ENCODE measurements around the gene SCN9A.
A peak's percentile ranks its signal among the peaks of the same experiment; 100 is the strongest.

The SCN9A gene

DNA sequence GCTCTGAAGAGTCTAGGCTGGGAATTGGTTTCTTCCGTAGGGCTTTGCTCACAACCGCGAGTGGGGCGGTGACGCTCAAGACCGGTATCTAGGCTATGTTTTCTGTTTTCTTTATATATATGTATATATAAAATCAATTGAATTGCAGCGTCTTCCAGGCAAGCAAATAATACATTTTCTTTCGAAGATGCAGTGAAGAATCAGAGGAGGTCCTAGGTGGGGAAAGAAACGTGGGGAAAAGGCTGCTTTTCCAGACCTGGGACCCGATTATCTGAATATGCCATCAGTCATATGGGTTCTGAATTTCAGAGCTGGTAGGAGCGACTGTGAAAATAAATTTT is 714 bp upstream of the SCN9A start:
- Histone ChIP-seq H2AFZ (ENCODE audit: insufficient read depth, low read length, poor library complexity) (peak overlapping the region; percentile 5), H2BK120ac (ENCODE audit: insufficient read depth, low read length, poor library complexity) (no peak overlapping the region), H3K27me3 (ENCODE audit: insufficient read depth, low read length) (no peaks in the 10 kb centered on the region)

DNA sequence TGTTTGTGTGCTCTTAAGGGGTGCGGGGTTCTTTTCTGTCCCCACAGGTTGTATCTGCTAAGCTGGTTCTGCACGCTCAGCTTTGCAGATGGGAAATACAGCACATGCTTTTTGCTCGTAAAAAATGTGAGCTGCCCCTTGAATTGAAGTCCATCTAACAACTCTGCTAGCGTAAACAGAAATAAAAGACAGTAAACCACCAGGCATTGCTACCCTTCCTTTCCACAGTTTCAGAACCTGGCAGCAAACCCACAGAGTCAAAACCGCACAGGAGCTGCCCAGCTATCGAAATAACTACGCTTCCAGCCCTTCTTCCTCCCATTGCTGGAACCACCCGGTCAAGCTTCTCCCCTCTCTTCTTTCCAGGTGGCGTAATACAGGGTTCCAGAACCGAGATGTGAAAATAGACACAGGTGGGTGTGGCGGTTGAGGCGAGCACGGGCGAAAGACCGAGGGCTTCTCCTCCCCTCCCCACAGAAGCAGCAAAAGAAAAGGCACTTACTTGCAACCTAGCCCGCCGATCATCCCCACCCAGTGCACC is 479 bp downstream of the SCN9A start:
- WGBS (ENCODE audit: extremely low coverage, insufficient coverage, insufficient read length): no CpG with 5 or more reads among the region's 17 CpGs
- no peak overlapping the region for H4K91ac ChIP-seq (ENCODE audit: low read depth, low read length)
- peak overlapping the region; percentile 71 for H3K4me3 ChIP-seq (ENCODE audit: low read depth, low read length)
- no peak overlapping the region for H3K23ac ChIP-seq (ENCODE audit: low read length)
- no peak overlapping the region for H3K4ac ChIP-seq (ENCODE audit: low read depth, low read length)
- H3K79me2 ChIP-seq (ENCODE audit: control insufficient read depth, insufficient read depth, low read length, poor library complexity): no peaks in the 10 kb centered on the region
- H2BK5ac ChIP-seq (ENCODE audit: low read depth, low read length, poor library complexity): no peak overlapping the region
- H3K14ac ChIP-seq (ENCODE audit: low read length): no peak overlapping the region
- H3K18ac ChIP-seq (ENCODE audit: low read length): no peak overlapping the region
- peak overlapping the region; percentile 48 for H3K9ac ChIP-seq (ENCODE audit: low read length)
- no peaks in the 10 kb centered on the region for H3K36me3 ChIP-seq (ENCODE audit: control insufficient read depth in 1 of 2, insufficient read depth in 2 of 2, low read length in 2 of 2)
- H4K8ac ChIP-seq (ENCODE audit: low read depth, low read length): no peak overlapping the region
- H3K27me3 ChIP-seq (ENCODE audit: insufficient read depth, low read length): no peaks in the 10 kb centered on the region
- H3K4me1 ChIP-seq (ENCODE audit: control insufficient read depth in 1 of 2, insufficient read depth in 2 of 2, low read length in 2 of 2): peaks cover 0 to 6% of the 10 kb centered on the region in 2 experiments
- H3K9me3 ChIP-seq (ENCODE audit: insufficient read depth, low read depth, low read length): no peaks in the 10 kb centered on the region
- no peak overlapping the region for H4K12ac ChIP-seq (ENCODE audit: low read depth, low read length)
- DNase-seq: no peak
- H3K4me2 ChIP-seq (ENCODE audit: low read length): peak overlapping the region; percentile 97
- no peak overlapping the region for H2AK5ac ChIP-seq (ENCODE audit: low read length)
- no peak overlapping the region for H3K27ac ChIP-seq (ENCODE audit: low read depth, low read length)
- no peak overlapping the region for H2BK12ac ChIP-seq (ENCODE audit: low read length)
- H2BK120ac ChIP-seq (ENCODE audit: insufficient read depth, low read length, poor library complexity): no peak overlapping the region
- no peaks in the 10 kb centered on the region for H3K79me1 ChIP-seq (ENCODE audit: low read length)
- peak overlapping the region; percentile 38 for H2AFZ ChIP-seq (ENCODE audit: insufficient read depth, low read length, poor library complexity)

More for the DNA sequence above, 714 bp upstream of the SCN9A start:
- H3K4ac ChIP-seq (ENCODE audit: low read depth, low read length): no peak overlapping the region
- no peaks in the 10 kb centered on the region for H3K36me3 ChIP-seq (ENCODE audit: control insufficient read depth in 1 of 2, insufficient read depth in 2 of 2, low read length in 2 of 2)
- no peak overlapping the region for H4K12ac ChIP-seq (ENCODE audit: low read depth, low read length)
- peak in 1 of 2 donors; percentile 13 for DNase-seq
- no peak overlapping the region for H3K23ac ChIP-seq (ENCODE audit: low read length)
- no peak overlapping the region for H3K27ac ChIP-seq (ENCODE audit: low read depth, low read length)
- no peak overlapping the region for H2BK5ac ChIP-seq (ENCODE audit: low read depth, low read length, poor library complexity)
- no peak overlapping the region for H3K14ac ChIP-seq (ENCODE audit: low read length)
- no peak overlapping the region for H2BK12ac ChIP-seq (ENCODE audit: low read length)
- no CpG with 5 or more reads among the region's 11 CpGs for WGBS (ENCODE audit: extremely low coverage, insufficient coverage, insufficient read length)
- H3K18ac ChIP-seq (ENCODE audit: low read length): no peak overlapping the region
- no peaks in the 10 kb centered on the region for H3K79me2 ChIP-seq (ENCODE audit: control insufficient read depth, insufficient read depth, low read length, poor library complexity)
- H3K9ac ChIP-seq (ENCODE audit: low read length): no peak overlapping the region
- H4K91ac ChIP-seq (ENCODE audit: low read depth, low read length): no peak overlapping the region
- peak overlapping the region; percentile 97 for H3K4me2 ChIP-seq (ENCODE audit: low read length)
- no peak overlapping the region for H3K4me3 ChIP-seq (ENCODE audit: low read depth, low read length)
- peaks cover 0 to 6% of the 10 kb centered on the region in 2 experiments for H3K4me1 ChIP-seq (ENCODE audit: control insufficient read depth in 1 of 2, insufficient read depth in 2 of 2, low read length in 2 of 2)
- H2AK5ac ChIP-seq (ENCODE audit: low read length): no peak overlapping the region
- no peak overlapping the region for H4K8ac ChIP-seq (ENCODE audit: low read depth, low read length)
- H3K9me3 ChIP-seq (ENCODE audit: insufficient read depth, low read depth, low read length): no peaks in the 10 kb centered on the region
- H3K79me1 ChIP-seq (ENCODE audit: low read length): no peaks in the 10 kb centered on the region

DNA sequence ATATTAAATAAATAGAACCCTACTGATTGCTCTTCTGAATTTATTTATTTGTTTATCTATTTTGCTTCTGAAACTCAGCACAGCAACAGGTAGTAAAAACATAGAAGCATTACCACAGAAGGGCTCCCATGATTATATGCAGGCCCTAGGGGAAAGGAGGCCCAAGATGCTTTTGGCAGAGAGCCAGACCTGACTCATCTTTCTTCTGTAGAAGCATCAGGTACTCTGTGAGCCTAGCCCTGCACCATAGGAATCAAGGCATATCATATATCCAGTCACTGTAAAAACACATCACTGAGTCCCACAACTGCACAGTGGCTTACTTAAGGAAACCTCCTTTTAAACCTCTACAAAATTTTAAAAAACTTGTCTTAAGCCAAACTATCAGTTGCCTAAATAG is 1.8 kb downstream of the SCN9A start:
- no peak overlapping the region for H3K27ac ChIP-seq (ENCODE audit: low read depth, low read length)
- no peaks in the 10 kb centered on the region for H3K9me3 ChIP-seq (ENCODE audit: insufficient read depth, low read depth, low read length)
- H3K79me1 ChIP-seq (ENCODE audit: low read length): no peaks in the 10 kb centered on the region

DNA sequence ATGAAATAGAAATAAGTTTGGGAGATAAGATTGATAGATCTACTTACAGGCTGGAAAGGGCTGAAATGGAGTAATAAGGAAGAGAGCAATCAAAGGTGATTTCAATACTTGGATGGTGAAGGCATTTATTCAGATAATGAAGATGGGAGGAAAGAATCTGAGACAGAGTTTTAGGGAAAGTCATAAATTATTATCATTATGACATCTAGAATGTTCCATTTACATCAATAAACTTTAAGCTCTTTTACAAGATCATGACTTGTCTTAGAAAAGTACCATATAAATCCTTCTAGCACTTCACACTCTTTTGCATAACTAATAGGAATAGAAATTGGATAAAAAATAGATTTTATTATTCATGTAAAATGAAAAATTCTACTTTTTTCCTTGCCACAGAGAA is 2.2 kb downstream of the SCN9A start:
- Histone ChIP-seq H3K36me3 (ENCODE audit: control insufficient read depth in 1 of 2, insufficient read depth in 2 of 2, low read length in 2 of 2) (no peaks in the 10 kb centered on the region), H3K18ac (ENCODE audit: low read length) (no peak overlapping the region), H3K23ac (ENCODE audit: low read length) (no peak overlapping the region)

More for the DNA sequence above, 1.8 kb downstream of the SCN9A start:
- Histone ChIP-seq H3K9ac (ENCODE audit: low read length) (no peak overlapping the region), H4K12ac (ENCODE audit: low read depth, low read length) (no peak overlapping the region), H2BK120ac (ENCODE audit: insufficient read depth, low read length, poor library complexity) (no peak overlapping the region), H3K4me3 (ENCODE audit: low read depth, low read length) (no peak overlapping the region), H3K14ac (ENCODE audit: low read length) (no peak overlapping the region), H2BK12ac (ENCODE audit: low read length) (no peak overlapping the region), H3K79me2 (ENCODE audit: control insufficient read depth, insufficient read depth, low read length, poor library complexity) (no peaks in the 10 kb centered on the region), H2BK5ac (ENCODE audit: low read depth, low read length, poor library complexity) (no peak overlapping the region), H3K4me2 (ENCODE audit: low read length) (no peak overlapping the region), H2AK5ac (ENCODE audit: low read length) (no peak overlapping the region), H4K91ac (ENCODE audit: low read depth, low read length) (no peak overlapping the region), H4K8ac (ENCODE audit: low read depth, low read length) (no peak overlapping the region), H3K27me3 (ENCODE audit: insufficient read depth, low read length) (no peaks in the 10 kb centered on the region), H2AFZ (ENCODE audit: insufficient read depth, low read length, poor library complexity) (no peak overlapping the region), H3K36me3 (ENCODE audit: control insufficient read depth in 1 of 2, insufficient read depth in 2 of 2, low read length in 2 of 2) (no peaks in the 10 kb centered on the region), H3K23ac (ENCODE audit: low read length) (no peak overlapping the region), H3K4me1 (ENCODE audit: control insufficient read depth in 1 of 2, insufficient read depth in 2 of 2, low read length in 2 of 2) (peaks cover 0 to 6% of the 10 kb centered on the region in 2 experiments), H3K4ac (ENCODE audit: low read depth, low read length) (no peak overlapping the region), H3K18ac (ENCODE audit: low read length) (no peak overlapping the region)
- peak; percentile 20 to 28 for DNase-seq

More for the DNA sequence above, 2.2 kb downstream of the SCN9A start:
- Histone ChIP-seq H3K14ac (ENCODE audit: low read length) (no peak overlapping the region), H3K27ac (ENCODE audit: low read depth, low read length) (no peak overlapping the region), H4K91ac (ENCODE audit: low read depth, low read length) (no peak overlapping the region), H2BK12ac (ENCODE audit: low read length) (no peak overlapping the region), H3K79me1 (ENCODE audit: low read length) (no peaks in the 10 kb centered on the region), H2AK5ac (ENCODE audit: low read length) (no peak overlapping the region), H2BK120ac (ENCODE audit: insufficient read depth, low read length, poor library complexity) (no peak overlapping the region), H3K79me2 (ENCODE audit: control insufficient read depth, insufficient read depth, low read length, poor library complexity) (no peaks in the 10 kb centered on the region), H3K27me3 (ENCODE audit: insufficient read depth, low read length) (no peaks in the 10 kb centered on the region), H3K9ac (ENCODE audit: low read length) (no peak overlapping the region), H3K4me1 (ENCODE audit: control insufficient read depth in 1 of 2, insufficient read depth in 2 of 2, low read length in 2 of 2) (peaks cover 0 to 6% of the 10 kb centered on the region in 2 experiments), H2BK5ac (ENCODE audit: low read depth, low read length, poor library complexity) (no peak overlapping the region), H3K4me3 (ENCODE audit: low read depth, low read length) (no peak overlapping the region), H2AFZ (ENCODE audit: insufficient read depth, low read length, poor library complexity) (no peak overlapping the region), H4K8ac (ENCODE audit: low read depth, low read length) (no peak overlapping the region), H3K4ac (ENCODE audit: low read depth, low read length) (no peak overlapping the region), H4K12ac (ENCODE audit: low read depth, low read length) (no peak overlapping the region), H3K4me2 (ENCODE audit: low read length) (no peak overlapping the region), H3K9me3 (ENCODE audit: insufficient read depth, low read depth, low read length) (no peaks in the 10 kb centered on the region)
- no peak for DNase-seq
